ENCODE measurements around the gene C17orf67.
A peak's percentile ranks its signal among the peaks of the same experiment; 100 is the strongest.

C17orf67 gene

GRCh38 chr17:56795221-56795865 is 38.4 kb downstream of the C17orf67 start:
- TF ChIP-seq ZFX (IDR thresholded peaks at IDR 0.05) = no peak
- no peak for TF ChIP-seq CTCF (conservative IDR thresholded peaks at IDR 0.05)
- H3K27ac ChIP-seq = no peak overlapping the region

GRCh38 chr17:56793957-56794356 is 39.8 kb downstream of the C17orf67 start:
- no peak for TF ChIP-seq ZFX (IDR thresholded peaks at IDR 0.05)
- no peak for TF ChIP-seq CTCF (conservative IDR thresholded peaks at IDR 0.05)
- no peak overlapping the region for H3K27ac ChIP-seq

- no peak overlapping the region for H3K27ac ChIP-seq
- no peak for TF ChIP-seq ZFX (IDR thresholded peaks at IDR 0.05)
- no peak for TF ChIP-seq CTCF (conservative IDR thresholded peaks at IDR 0.05)
Observed at GRCh38 chr17:56793531-56793930, 40.2 kb downstream of the C17orf67 start.

- no peak overlapping the region for H3K27ac ChIP-seq
- TF ChIP-seq ZFX (IDR thresholded peaks at IDR 0.05) (no peak), CTCF (conservative IDR thresholded peaks at IDR 0.05) (no peak)
Observed at GRCh38 chr17:56792267-56792666, 41.5 kb downstream of the C17orf67 start.

- no peak overlapping the region for H3K27ac ChIP-seq
- TF ChIP-seq ZFX (IDR thresholded peaks at IDR 0.05) = no peak
- no peak for TF ChIP-seq CTCF (conservative IDR thresholded peaks at IDR 0.05)
Observed at GRCh38 chr17:56786989-56787482, 46.7 kb downstream of the C17orf67 start.

GRCh38 chr17:56785997-56786680 is 47.6 kb downstream of the C17orf67 start:
- TF ChIP-seq ZFX (IDR thresholded peaks at IDR 0.05) (no peak), CTCF (conservative IDR thresholded peaks at IDR 0.05) (no peak)

GRCh38 chr17:56785405-56785804 is 48.3 kb downstream of the C17orf67 start:
- no peak for TF ChIP-seq CTCF (conservative IDR thresholded peaks at IDR 0.05)
- no peak for TF ChIP-seq ZFX (IDR thresholded peaks at IDR 0.05)
- H3K27ac ChIP-seq = peak overlapping the region; percentile 25; the same call in 1 of the 2 replicates

More at GRCh38 chr17:56785997-56786680, 47.6 kb downstream of the C17orf67 start:
- peak overlapping the region; percentile 25; the same call in 1 of the 2 replicates for H3K27ac ChIP-seq
